ENCODE measurements around the gene APOLD1.

Gene APOLD1

DNA sequence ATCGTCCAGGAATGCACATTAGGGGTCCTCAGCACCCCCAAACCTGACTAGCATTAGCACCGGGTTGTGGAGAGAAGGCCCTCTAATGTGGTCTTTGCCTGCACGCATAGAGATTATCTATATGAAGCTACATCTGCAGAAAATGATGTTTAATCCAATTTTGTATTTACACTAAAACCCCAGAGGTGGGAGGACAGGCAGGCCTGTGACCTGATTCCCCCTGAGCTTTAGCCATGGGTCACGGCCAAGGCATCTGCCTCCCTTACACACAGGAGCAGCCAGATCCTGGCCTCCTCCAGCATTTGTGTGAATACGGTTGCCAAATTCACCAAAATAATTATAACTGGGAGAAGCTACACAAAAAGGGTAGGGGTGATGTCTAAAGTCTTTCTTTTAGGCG, 7.0 kb downstream of the APOLD1 start:
- TF ChIP-seq, protein P1, sequence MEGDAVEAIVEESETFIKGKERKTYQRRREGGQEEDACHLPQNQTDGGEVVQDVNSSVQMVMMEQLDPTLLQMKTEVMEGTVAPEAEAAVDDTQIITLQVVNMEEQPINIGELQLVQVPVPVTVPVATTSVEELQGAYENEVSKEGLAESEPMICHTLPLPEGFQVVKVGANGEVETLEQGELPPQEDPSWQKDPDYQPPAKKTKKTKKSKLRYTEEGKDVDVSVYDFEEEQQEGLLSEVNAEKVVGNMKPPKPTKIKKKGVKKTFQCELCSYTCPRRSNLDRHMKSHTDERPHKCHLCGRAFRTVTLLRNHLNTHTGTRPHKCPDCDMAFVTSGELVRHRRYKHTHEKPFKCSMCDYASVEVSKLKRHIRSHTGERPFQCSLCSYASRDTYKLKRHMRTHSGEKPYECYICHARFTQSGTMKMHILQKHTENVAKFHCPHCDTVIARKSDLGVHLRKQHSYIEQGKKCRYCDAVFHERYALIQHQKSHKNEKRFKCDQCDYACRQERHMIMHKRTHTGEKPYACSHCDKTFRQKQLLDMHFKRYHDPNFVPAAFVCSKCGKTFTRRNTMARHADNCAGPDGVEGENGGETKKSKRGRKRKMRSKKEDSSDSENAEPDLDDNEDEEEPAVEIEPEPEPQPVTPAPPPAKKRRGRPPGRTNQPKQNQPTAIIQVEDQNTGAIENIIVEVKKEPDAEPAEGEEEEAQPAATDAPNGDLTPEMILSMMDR (IDR thresholded peaks at IDR 0.05; ENCODE audit: low read depth, low read length, missing control alignments): no peak
- no peak overlapping the region for H3K4me3 ChIP-seq (replicated peaks; ENCODE audit: low read depth, low read length)
- no peak for DNase-seq (ENCODE audit: extremely low read depth, low read depth)

GRCh38 chr12:12794686-12795085, 9.2 kb downstream of the APOLD1 start:
- no peak for DNase-seq (ENCODE audit: extremely low read depth, low read depth)
- TF ChIP-seq, protein P1 (IDR thresholded peaks at IDR 0.05; ENCODE audit: low read depth, low read length, missing control alignments): no peak

DNA sequence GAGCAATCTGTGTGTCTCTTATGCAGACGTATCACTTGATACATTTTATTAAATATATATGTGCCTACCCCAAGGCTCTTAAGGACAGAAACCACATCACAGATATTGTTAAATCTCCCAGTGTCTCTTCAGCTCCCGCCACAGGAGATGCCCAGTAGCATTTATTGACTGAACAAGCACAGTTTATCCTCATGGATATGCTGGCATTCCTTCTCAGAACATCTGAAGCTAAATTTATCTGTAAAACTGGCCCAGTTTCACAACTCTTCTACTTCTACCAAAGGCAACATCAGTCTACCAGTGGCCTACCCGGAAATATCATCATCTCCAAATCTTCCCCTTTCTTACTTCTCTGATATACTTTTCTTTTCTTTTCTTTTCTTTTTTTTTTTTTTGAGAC, 10.7 kb downstream of the APOLD1 start:
- no peak overlapping the region for H3K4me3 ChIP-seq (replicated peaks; ENCODE audit: low read depth, low read length)
- no peak for DNase-seq (ENCODE audit: extremely low read depth, low read depth)
- TF ChIP-seq, protein P1 (IDR thresholded peaks at IDR 0.05; ENCODE audit: low read depth, low read length, missing control alignments): no peak

More at GRCh38 chr12:12794686-12795085, 9.2 kb downstream of the APOLD1 start:
- no peak overlapping the region for H3K4me3 ChIP-seq (replicated peaks; ENCODE audit: low read depth, low read length)

GRCh38 chr12:12796928-12797793, 11.7 kb downstream of the APOLD1 start:
- TF ChIP-seq, protein P1 (IDR thresholded peaks at IDR 0.05; ENCODE audit: low read depth, low read length, missing control alignments): no peak
- no peak for DNase-seq (ENCODE audit: extremely low read depth, low read depth)
- H3K4me3 ChIP-seq (replicated peaks; ENCODE audit: low read depth, low read length): no peak overlapping the region

DNA sequence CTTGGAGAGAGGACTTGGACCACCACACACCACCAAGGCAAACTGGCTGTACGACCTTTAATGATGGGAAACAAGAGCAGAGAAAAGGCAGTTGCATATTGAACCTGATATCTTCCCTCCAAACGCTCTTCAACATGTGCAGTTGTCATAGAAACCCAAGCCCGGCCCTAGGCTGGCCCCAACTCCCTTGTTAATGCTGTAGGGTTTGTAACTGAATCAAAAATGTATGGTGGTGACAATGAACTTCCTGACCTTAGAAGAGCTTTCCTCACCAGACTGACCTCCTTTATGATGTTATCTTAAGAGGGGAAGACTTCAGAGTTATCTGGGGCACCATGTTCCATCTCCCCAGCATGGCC, 12.3 kb downstream of the APOLD1 start:
- H3K4me3 ChIP-seq (replicated peaks; ENCODE audit: low read depth, low read length): no peak overlapping the region
- TF ChIP-seq, protein P1 (IDR thresholded peaks at IDR 0.05; ENCODE audit: low read depth, low read length, missing control alignments): no peak
- DNase-seq (ENCODE audit: extremely low read depth, low read depth): no peak

- TF ChIP-seq, protein P1 (IDR thresholded peaks at IDR 0.05; ENCODE audit: low read depth, low read length, missing control alignments): no peak
- no peak overlapping the region for H3K4me3 ChIP-seq (replicated peaks; ENCODE audit: low read depth, low read length)
- no peak for DNase-seq (ENCODE audit: extremely low read depth, low read depth)
Observed at GRCh38 chr12:12798480-12798879, 13.0 kb downstream of the APOLD1 start.
